Glutamatergic neuron (in vitro differentiated cells): ENCODE data around the gene SPIRE1. TPM values are rescaled to one million over a fixed set of nuclear protein-coding genes. Genes with fewer than 3 reads are reported as not detected.

Experiments used
- DNase-seq: peaks from one replicate; pipeline ENCODE4 v3.0.0; 2022
- H3K27ac Mint-ChIP-seq: one replicate; pipeline ENCODE4 v1.8.0; 2020; ENCODE audit warnings: mild to moderate bottlenecking, mixed read lengths, inconsistent platforms; ENCODE audit not compliant: unreplicated experiment
- H3K27me3 Mint-ChIP-seq: one replicate; pipeline ENCODE4 v1.8.0; 2020; ENCODE audit warnings: mild to moderate bottlenecking, moderate library complexity, mixed read lengths, inconsistent platforms; ENCODE audit not compliant: unreplicated experiment
- H3K36me3 Mint-ChIP-seq: one replicate; pipeline ENCODE4 v1.8.0; 2020; ENCODE audit warnings: mild to moderate bottlenecking, mixed read lengths, inconsistent platforms; ENCODE audit not compliant: unreplicated experiment
- H3K4me1 Mint-ChIP-seq: one replicate; pipeline ENCODE4 v1.8.0; 2020; ENCODE audit warnings: mild to moderate bottlenecking, low read depth, mixed read lengths, inconsistent platforms; ENCODE audit not compliant: unreplicated experiment
- H3K4me3 Mint-ChIP-seq: one replicate; pipeline ENCODE4 v1.8.0; 2020; ENCODE audit warnings: mild to moderate bottlenecking, mixed read lengths, inconsistent platforms; ENCODE audit not compliant: unreplicated experiment
- H3K9me3 Mint-ChIP-seq: one replicate; pipeline ENCODE4 v1.8.0; 2020; ENCODE audit warnings: mild to moderate bottlenecking, moderate library complexity, mixed read lengths, inconsistent platforms; ENCODE audit not compliant: unreplicated experiment
- total RNA-seq: library from RNA; stranded (reverse); fragmentation: NEBNext Ultra II Directional; extraction: Animal tissue kit (Norgen Biotek cat#: 25700); gene quantifications from one replicate; pipeline ENCODE4 v1.2.1, GENCODE V29; 2021; ENCODE audit not compliant: unreplicated experiment
- TF ChIP-seq, protein P1 (sequence below): fragments of 200-600 bp; sonication (generic); IDR thresholded peaks from one replicate; pipeline ENCODE4 v1.5.0; 2021; ENCODE audit not compliant: partially characterized antibody, unreplicated experiment

SPIRE1 gene
- total RNA-seq, 1 donor from 2014 or later = 29.9 TPM

DNA sequence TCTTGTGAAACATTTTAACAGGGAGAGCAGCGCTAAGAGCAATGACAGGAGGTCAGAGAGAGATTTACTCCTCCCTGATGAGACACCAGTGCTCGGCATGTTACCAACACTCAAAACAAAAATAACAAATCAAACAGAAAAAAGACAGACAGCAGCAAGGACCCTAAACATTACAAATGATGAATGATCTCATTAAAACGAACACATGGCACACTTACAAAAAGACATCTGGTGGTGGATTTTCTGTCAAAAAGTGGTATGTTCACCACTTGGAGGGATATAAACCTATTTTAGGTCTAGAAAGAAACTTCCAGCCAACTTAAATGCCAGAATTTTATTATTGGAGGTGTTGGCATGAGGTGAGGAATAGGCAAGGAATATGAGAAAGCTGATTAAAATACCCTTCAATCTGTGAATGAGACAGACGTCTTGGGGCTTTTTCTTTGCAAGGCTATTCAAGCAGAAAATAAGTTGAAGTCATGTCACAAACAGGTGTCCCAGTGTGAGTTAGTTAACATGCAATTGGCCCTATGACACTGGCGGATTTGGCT lies 137.4 kb downstream of the SPIRE1 start:
- Mint-ChIP-seq H3K36me3 (no peaks in the 10 kb centered on the region), H3K27me3 (no peaks in the 10 kb centered on the region), H3K9me3 (no peaks in the 10 kb centered on the region), H3K4me3 (no peak overlapping the region), H3K4me1 (peaks cover 21% of the 10 kb centered on the region), H3K27ac (no peak overlapping the region)
- DNase-seq = no peak
- TF ChIP-seq, protein P1, sequence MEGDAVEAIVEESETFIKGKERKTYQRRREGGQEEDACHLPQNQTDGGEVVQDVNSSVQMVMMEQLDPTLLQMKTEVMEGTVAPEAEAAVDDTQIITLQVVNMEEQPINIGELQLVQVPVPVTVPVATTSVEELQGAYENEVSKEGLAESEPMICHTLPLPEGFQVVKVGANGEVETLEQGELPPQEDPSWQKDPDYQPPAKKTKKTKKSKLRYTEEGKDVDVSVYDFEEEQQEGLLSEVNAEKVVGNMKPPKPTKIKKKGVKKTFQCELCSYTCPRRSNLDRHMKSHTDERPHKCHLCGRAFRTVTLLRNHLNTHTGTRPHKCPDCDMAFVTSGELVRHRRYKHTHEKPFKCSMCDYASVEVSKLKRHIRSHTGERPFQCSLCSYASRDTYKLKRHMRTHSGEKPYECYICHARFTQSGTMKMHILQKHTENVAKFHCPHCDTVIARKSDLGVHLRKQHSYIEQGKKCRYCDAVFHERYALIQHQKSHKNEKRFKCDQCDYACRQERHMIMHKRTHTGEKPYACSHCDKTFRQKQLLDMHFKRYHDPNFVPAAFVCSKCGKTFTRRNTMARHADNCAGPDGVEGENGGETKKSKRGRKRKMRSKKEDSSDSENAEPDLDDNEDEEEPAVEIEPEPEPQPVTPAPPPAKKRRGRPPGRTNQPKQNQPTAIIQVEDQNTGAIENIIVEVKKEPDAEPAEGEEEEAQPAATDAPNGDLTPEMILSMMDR = no peak

DNA sequence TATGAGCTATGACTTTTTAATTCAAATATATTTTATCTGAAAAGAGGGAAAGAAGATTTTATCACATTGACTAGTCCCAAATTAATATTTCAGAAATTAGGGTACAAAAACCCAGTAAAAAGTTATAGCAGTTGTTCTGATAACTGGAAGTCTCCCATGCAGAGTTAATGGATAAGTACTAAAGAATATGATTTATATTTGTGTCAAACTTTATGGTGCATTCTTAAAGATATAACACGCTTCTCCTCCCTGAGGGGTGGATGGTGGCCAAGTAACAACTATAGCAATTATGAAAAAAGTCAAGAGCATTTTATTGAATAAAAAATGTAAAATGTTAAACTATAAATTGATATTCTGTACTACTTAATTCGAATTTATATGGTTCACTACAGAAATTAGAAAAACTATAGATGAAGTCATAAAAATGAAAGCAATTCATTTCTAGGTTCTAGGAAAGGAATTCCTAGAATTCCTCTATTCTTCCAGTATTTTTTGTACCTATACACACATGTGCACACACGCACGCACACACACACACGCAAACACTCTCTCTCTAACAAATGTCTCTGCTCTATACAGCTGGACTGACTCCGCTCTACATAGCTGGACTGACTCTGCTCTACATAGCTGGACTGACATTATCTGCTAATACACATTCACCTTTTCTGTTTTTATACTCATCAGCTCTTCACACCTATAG lies 138.9 kb downstream of the SPIRE1 start:
- Mint-ChIP-seq H3K27ac (no peak overlapping the region), H3K36me3 (no peaks in the 10 kb centered on the region), H3K4me3 (no peak overlapping the region), H3K9me3 (no peaks in the 10 kb centered on the region), H3K4me1 (peaks cover 20% of the 10 kb centered on the region), H3K27me3 (no peaks in the 10 kb centered on the region)
- peak; percentile 26 for DNase-seq
- TF ChIP-seq, protein P1 = no peak

GRCh38 chr18:12518326-12518725 lies 139.6 kb downstream of the SPIRE1 start:
- Mint-ChIP-seq H3K27ac (no peak overlapping the region), H3K36me3 (no peaks in the 10 kb centered on the region), H3K4me1 (peaks cover 20% of the 10 kb centered on the region), H3K4me3 (no peak overlapping the region), H3K9me3 (no peaks in the 10 kb centered on the region), H3K27me3 (no peaks in the 10 kb centered on the region)
- TF ChIP-seq, protein P1 = no peak
- no peak for DNase-seq

GRCh38 chr18:12517142-12517825 lies 140.6 kb downstream of the SPIRE1 start:
- no peak overlapping the region for H3K4me3 Mint-ChIP-seq
- H3K27ac Mint-ChIP-seq = no peak overlapping the region
- no peaks in the 10 kb centered on the region for H3K36me3 Mint-ChIP-seq
- peaks cover 20% of the 10 kb centered on the region for H3K4me1 Mint-ChIP-seq
- no peaks in the 10 kb centered on the region for H3K9me3 Mint-ChIP-seq
- TF ChIP-seq, protein P1 = no peak
- no peak for DNase-seq
- H3K27me3 Mint-ChIP-seq = no peaks in the 10 kb centered on the region
